ENCODE measurements around the gene FBF1.

GRCh38 chr17:75985986-75986385 lies 45.1 kb upstream of the FBF1 start:
- TF ChIP-seq CTCF (IDR thresholded peaks at IDR 0.05; ENCODE audit: low read depth, low read length, poor library complexity, severe bottlenecking): no peak
- TF ChIP-seq EZH2phosphoT487 (IDR thresholded peaks at IDR 0.05; ENCODE audit: borderline replicate concordance, low read length): no peak
